ENCODE data around the gene UTP20.

UTP20 gene

GRCh38 chr12:101330631-101331030, 50.7 kb downstream of the UTP20 start:
- no peak for DNase-seq (ENCODE audit: extremely low read depth, low read depth)
- H3K4me3 ChIP-seq (replicated peaks; ENCODE audit: low read depth, low read length) = no peak overlapping the region
- TF ChIP-seq CTCF (IDR thresholded peaks at IDR 0.05; ENCODE audit: low read depth, low read length, missing control alignments) = no peak

GRCh38 chr12:101336437-101336836, 56.5 kb downstream of the UTP20 start:
- TF ChIP-seq CTCF (IDR thresholded peaks at IDR 0.05; ENCODE audit: low read depth, low read length, missing control alignments) = no peak
- no peak overlapping the region for H3K4me3 ChIP-seq (replicated peaks; ENCODE audit: low read depth, low read length)
- no peak for DNase-seq (ENCODE audit: extremely low read depth, low read depth)

GRCh38 chr12:101338087-101338486, 58.2 kb downstream of the UTP20 start:
- DNase-seq (ENCODE audit: extremely low read depth, low read depth) = no peak
- no peak overlapping the region for H3K4me3 ChIP-seq (replicated peaks; ENCODE audit: low read depth, low read length)
- TF ChIP-seq CTCF (IDR thresholded peaks at IDR 0.05; ENCODE audit: low read depth, low read length, missing control alignments) = no peak

GRCh38 chr12:101343893-101344292, 64.0 kb downstream of the UTP20 start:
- no peak overlapping the region for H3K4me3 ChIP-seq (replicated peaks; ENCODE audit: low read depth, low read length)
- TF ChIP-seq CTCF (IDR thresholded peaks at IDR 0.05; ENCODE audit: low read depth, low read length, missing control alignments) = no peak
- DNase-seq (ENCODE audit: extremely low read depth, low read depth) = no peak

GRCh38 chr12:101351682-101352081, 71.8 kb downstream of the UTP20 start:
- H3K4me3 ChIP-seq (replicated peaks; ENCODE audit: low read depth, low read length) = no peak overlapping the region
- DNase-seq (ENCODE audit: extremely low read depth, low read depth) = no peak
- TF ChIP-seq CTCF (IDR thresholded peaks at IDR 0.05; ENCODE audit: low read depth, low read length, missing control alignments) = no peak

GRCh38 chr12:101356794-101357193, 76.9 kb downstream of the UTP20 start:
- H3K4me3 ChIP-seq (replicated peaks; ENCODE audit: low read depth, low read length) = no peak overlapping the region
- TF ChIP-seq CTCF (IDR thresholded peaks at IDR 0.05; ENCODE audit: low read depth, low read length, missing control alignments) = no peak
- DNase-seq (ENCODE audit: extremely low read depth, low read depth) = no peak

- DNase-seq (ENCODE audit: extremely low read depth, low read depth) = no peak
- TF ChIP-seq CTCF (IDR thresholded peaks at IDR 0.05; ENCODE audit: low read depth, low read length, missing control alignments) = no peak
- H3K4me3 ChIP-seq (replicated peaks; ENCODE audit: low read depth, low read length) = no peak overlapping the region
Observed at GRCh38 chr12:101361455-101361854, 81.5 kb downstream of the UTP20 start.

Measured in HFF-Myc (cell line).